Ovary (tissue), 9 donors: Measurements from ENCODE around the gene ADGRD1. TPM values are rescaled to one million over a fixed set of nuclear protein-coding genes. Genes with fewer than 3 reads are reported as not detected.

Experiments used
- DNase-seq, 5 donors: peaks; one replicate each; pipeline ENCODE4 v3.0.0-alpha.2; 2019 to 2020
- H3K27ac ChIP-seq, 2 donors: fragments of 200-600 bp; one replicate each; pipeline versions ENCODE4 v1.5.1 to v1.8.0; 2019 to 2022
- H3K27me3 ChIP-seq: fragments of 200-600 bp; one replicate; pipeline ENCODE4 v1.8.0; 2022
- H3K36me3 ChIP-seq: fragments of 200-600 bp; sonication (generic); one replicate; pipeline ENCODE4 v1.5.1; 2019
- H3K4me1 ChIP-seq: one replicate; pipeline ENCODE4 v1.8.1; 2013; ENCODE audit warnings: mild to moderate bottlenecking, moderate library complexity; ENCODE audit not compliant: insufficient read depth
- H3K4me3 ChIP-seq: fragments of 200-600 bp; sonication (generic); one replicate; pipeline ENCODE4 v1.5.1; 2017
- H3K9me3 ChIP-seq, 2 donors: fragments of 200-600 bp in 1 of 2; sonication (generic) in 1 of 2; one replicate each; pipeline versions ENCODE4 v1.5.1 to v1.8.1; 2013 to 2019; ENCODE audit warnings: mild to moderate bottlenecking in 1 of 2, moderate library complexity in 1 of 2
- CTCF ChIP-seq, 3 donors: fragments of 450-650 bp in 2 of 3; fragments of 200-600 bp in 1 of 3; IDR thresholded peaks; one replicate each; pipeline versions ENCODE4 v1.5.1 to v1.8.0; 2016 to 2022; ENCODE audit warnings: antibody characterized with exemption in 3 of 3, mild to moderate bottlenecking in 1 of 3
- EP300 ChIP-seq: sonication (generic); formaldehyde crosslinking; IDR thresholded peaks from one replicate; pipeline ENCODE4 v1.6.1; 2017; ENCODE audit warnings: antibody characterized with exemption
- POLR2A ChIP-seq: fragments of 450-650 bp; IDR thresholded peaks from one replicate; pipeline ENCODE4 v1.6.1; 2017; ENCODE audit warnings: antibody characterized with exemption, mild to moderate bottlenecking, moderate library complexity
- WGBS, 3 donors: extraction: QIAGEN DNeasy Blood & Tissue Kit in 1 of 3; methylation state at CpG; one replicate each; pipeline versions ENCODE4 v1.1.5 to v1.1.7; 2013 to 2017; 5-methylcytosine and 5-hydroxymethylcytosine counted together
- intact Hi-C, 4 donors: fragments of 100-400 bp; cut with DNase I; formaldehyde crosslinking; loops; one replicate each; pipeline versions ENCODE4 v1.11.0 to v1.15.1; 2022 to 2023
- polyA plus RNA-seq, 2 donors: library from polyadenylated mRNA; stranded (reverse); fragments of 200-250 nt in 1 of 2; fragments of 350-450 nt in 1 of 2; fragmentation: Illumina TruSeq in 1 of 2; extraction: RNeasy Lipid Tissue Mini Kit (QIAGEN cat#74804) in 1 of 2; gene quantifications; one replicate each; pipeline ENCODE4 v1.2.3, GENCODE V29; 2013 to 2014
- total RNA-seq, 7 donors: library from RNA; depleted of rRNA in 2 of 7; stranded (reverse); fragments of >200 nt in 2 of 7; fragmentation: NEBNext Ultra II Directional in 3 of 7; extraction: Animal tissue kit (Norgen Biotek cat#: 25700) in 3 of 7; gene quantifications; one replicate each; pipeline versions ENCODE4 v1.1.0 to v1.2.4, GENCODE V29; 2016 to 2023
- donor health status: DM: no; HTN: no; CAD: no; lungs with moderate emphysema.
- donor health status: DM: no; HTN: no; CAD: no.
- donor health status: Bipolar disorder and iron deficiency.
- donor health status: DM: yes; HTN: yes; CAD: no.
- donor health status: DM: no; HTN: no; CAD: no.
- donor health status: DM: yes; HTN: yes; CAD: no.

ADGRD1 gene
- total and polyA plus RNA-seq, 9 donors: 7.6 to 75.3 (median 25.9) TPM

GRCh38 chr12:131012279-131013069 lies 58.8 kb downstream of the ADGRD1 start:
- intact Hi-C loops: no loop called here
- Histone ChIP-seq H3K4me3 (no peak overlapping the region), H3K36me3 (no peaks in the 10 kb centered on the region), H3K4me1 (no peaks in the 10 kb centered on the region), H3K9me3 (no peaks in the 10 kb centered on the region), H3K27ac (no peak overlapping the region), H3K27me3 (no peaks in the 10 kb centered on the region)
- TF ChIP-seq EP300: no peak
- TF ChIP-seq CTCF (IDR thresholded peaks at IDR 0.05): no peak
- no peak for TF ChIP-seq POLR2A
- no peak for DNase-seq
- 70 to 73% (median 70%) methylated on average over 23 of the region's 23 CpGs for WGBS, 3 donors

GRCh38 chr12:131013118-131013517 lies 59.4 kb downstream of the ADGRD1 start:
- Histone ChIP-seq H3K4me1 (no peaks in the 10 kb centered on the region), H3K27me3 (no peaks in the 10 kb centered on the region), H3K27ac (no peak overlapping the region), H3K36me3 (no peaks in the 10 kb centered on the region), H3K9me3 (no peaks in the 10 kb centered on the region), H3K4me3 (no peak overlapping the region)
- TF ChIP-seq POLR2A (no peak), CTCF (IDR thresholded peaks at IDR 0.05) (no peak)
- intact Hi-C loops: no loop called here
- no peak for DNase-seq
- WGBS, 3 donors: 95 to 96% (median 96%) methylated on average over 7 of the region's 7 CpGs

- H3K27me3 ChIP-seq: no peaks in the 10 kb centered on the region
- H3K4me3 ChIP-seq: no peak overlapping the region
- 87 to 89% (median 89%) methylated on average over 14 of the region's 14 CpGs for WGBS, 3 donors
- H3K27ac ChIP-seq: no peak overlapping the region
- no peaks in the 10 kb centered on the region for H3K36me3 ChIP-seq
- DNase-seq: no peak
- intact Hi-C loops: no loop called here
- peaks cover 4% of the 10 kb centered on the region for H3K4me1 ChIP-seq
- H3K9me3 ChIP-seq: no peaks in the 10 kb centered on the region
- no peak for TF ChIP-seq POLR2A
These were observed 60.6 kb downstream of the ADGRD1 start for GRCh38 chr12:131014343-131014742.

- TF ChIP-seq EP300 (no peak), CTCF (IDR thresholded peaks at IDR 0.05) (no peak), POLR2A (no peak)
- no peaks in the 10 kb centered on the region for H3K36me3 ChIP-seq
- peaks cover 4% of the 10 kb centered on the region for H3K4me1 ChIP-seq
- H3K4me3 ChIP-seq: no peak overlapping the region
- no peaks in the 10 kb centered on the region for H3K27me3 ChIP-seq
- WGBS, 3 donors: 81 to 93% (median 90%) methylated on average over 15 of the region's 15 CpGs
- intact Hi-C loops: no loop called here
- no peak for DNase-seq
- H3K27ac ChIP-seq: no peak overlapping the region
- no peaks in the 10 kb centered on the region for H3K9me3 ChIP-seq
These were observed 62.1 kb downstream of the ADGRD1 start for GRCh38 chr12:131015581-131016337.

- H3K9me3 ChIP-seq: no peaks in the 10 kb centered on the region
- no peak for TF ChIP-seq EP300
- TF ChIP-seq POLR2A: no peak
- TF ChIP-seq CTCF (IDR thresholded peaks at IDR 0.05): no peak
- peaks cover 4% of the 10 kb centered on the region for H3K4me1 ChIP-seq
- no peak overlapping the region for H3K27ac ChIP-seq
- H3K27me3 ChIP-seq: no peaks in the 10 kb centered on the region
- H3K36me3 ChIP-seq: no peaks in the 10 kb centered on the region
- DNase-seq: no peak
- H3K4me3 ChIP-seq: no peak overlapping the region
- intact Hi-C loops: no loop called here
These were observed 63.8 kb downstream of the ADGRD1 start for GRCh38 chr12:131017477-131017991.
